HG03575 (cell line): ENCODE results near the gene CRX.
"Not testable (repeated sequence)": the region's sequence is repeated elsewhere in the genome, so short reads cannot be mapped to it uniquely, and the experiment has no call there.

ENCODE experiments used
- ATAC-seq: cut with Tn5 transposase; IDR thresholded peaks from one replicate; pipeline ENCODE4 v1.9.1; 2021; ENCODE audit not compliant: unreplicated experiment, insufficient number of reproducible peaks, low FRiP score; ENCODE audit errors: extremely low read depth

Gene CRX

DNA sequence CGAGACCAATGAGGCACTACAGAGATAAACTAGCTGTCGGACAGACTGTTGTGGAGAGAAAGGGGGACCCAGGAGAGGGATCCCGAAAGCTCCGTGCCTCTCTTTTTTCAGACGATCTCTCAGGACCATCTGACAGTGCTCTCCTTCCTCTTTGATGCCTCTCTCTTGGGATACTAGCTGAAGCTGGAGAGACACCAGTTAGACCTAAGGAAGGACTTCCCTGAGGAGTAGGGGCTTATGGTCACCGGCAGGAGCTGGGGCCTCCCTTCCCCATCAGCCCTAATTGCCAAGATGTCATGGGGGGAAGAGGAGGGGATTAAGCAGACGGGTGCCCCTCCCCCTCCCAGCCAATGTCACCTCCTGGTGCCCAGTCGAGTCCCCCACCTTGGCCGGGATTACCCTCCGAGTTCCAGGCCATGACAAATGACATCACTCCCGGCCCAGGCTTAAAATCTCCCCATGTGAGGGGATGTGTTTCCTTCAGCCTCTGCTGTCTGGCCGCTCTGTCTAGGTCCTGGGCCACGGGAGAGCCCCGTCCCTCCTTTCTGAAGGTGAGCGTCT lies at the start of gene CRX:
CRX (plus strand) TSS at position 478 of the 561 bp plus-strand sequence. CDS start 12,507 bp downstream, outside the sequence.
- no peak for ATAC-seq

- no peak for ATAC-seq
These were observed 45.2 kb upstream of the CRX start for GRCh38 chr19:47776568-47776967.

DNA sequence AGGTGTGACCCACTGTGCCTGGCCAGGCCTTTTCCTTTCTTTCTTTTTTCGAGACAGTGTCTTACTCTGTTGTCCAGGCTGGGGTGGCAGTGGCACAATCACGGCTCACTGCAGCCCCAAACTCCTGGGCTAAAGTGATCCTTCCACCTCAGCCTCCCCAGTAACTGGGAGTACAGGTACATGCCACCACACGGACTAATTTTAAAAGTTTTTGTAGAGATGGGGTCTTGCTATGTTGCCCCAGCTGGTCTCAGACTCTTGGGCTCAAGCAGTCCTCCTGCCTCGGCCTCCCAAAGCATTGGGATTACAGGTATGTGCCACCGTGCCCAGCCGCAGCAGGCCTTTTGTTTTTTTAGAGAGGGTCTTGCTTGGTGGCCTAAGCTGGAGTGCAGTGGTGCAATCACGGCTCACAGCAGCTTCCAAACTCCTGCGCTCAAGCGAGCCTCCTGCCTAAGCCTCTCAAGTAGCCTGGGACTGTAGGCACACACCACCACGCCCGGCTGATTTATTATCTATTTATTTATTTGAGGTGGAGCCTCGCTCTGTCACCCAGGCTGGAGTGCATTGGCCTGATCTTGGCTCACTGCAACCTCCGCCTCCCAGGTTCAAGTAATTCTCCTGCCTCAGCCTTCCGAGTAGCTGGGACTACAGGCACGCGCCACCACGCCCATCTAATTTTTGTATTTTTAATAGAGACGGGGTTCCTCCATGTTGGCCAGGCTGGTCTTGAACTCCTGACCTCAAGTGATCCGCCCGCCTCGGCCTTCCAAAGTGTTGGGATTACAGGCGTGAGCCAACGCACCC lies 44.3 kb upstream of the CRX start:
- not testable (repeated sequence) for ATAC-seq

- no peak for ATAC-seq
These were observed 43.4 kb upstream of the CRX start, which contains the start of gene SELENOW for GRCh38 chr19:47778049-47778953. Gene SELENOW, plus strand, starts transcription at chr19:47778703. Its CDS starts 83 bp downstream, at chr19:47778786.

- ATAC-seq, result no peak
These were observed 42.8 kb upstream of the CRX start for GRCh38 chr19:47778954-47779351.

- no peak for ATAC-seq
These were observed 42.1 kb upstream of the CRX start for GRCh38 chr19:47779524-47780214.

DNA sequence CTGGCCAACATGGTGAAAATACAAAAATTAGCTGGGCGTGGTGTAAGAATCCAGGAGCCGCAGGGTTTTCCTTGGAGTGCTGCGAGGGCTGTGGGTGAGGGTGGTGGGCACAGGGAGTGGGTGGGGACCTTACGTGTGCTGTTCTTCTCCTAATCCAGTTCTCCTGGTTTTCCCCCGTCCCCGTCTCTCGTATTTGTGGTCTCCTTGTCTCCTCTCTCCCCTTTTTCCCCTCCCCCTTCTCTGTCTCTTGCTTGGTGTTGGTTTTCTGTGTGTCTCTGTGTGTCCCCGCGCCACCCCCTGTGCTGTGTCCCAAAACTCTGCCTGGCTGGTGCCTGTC lies 41.6 kb upstream of the CRX start:
- no peak for ATAC-seq

GRCh38 chr19:47781590-47782262 lies 40.0 kb upstream of the CRX start:
- no peak for ATAC-seq

DNA sequence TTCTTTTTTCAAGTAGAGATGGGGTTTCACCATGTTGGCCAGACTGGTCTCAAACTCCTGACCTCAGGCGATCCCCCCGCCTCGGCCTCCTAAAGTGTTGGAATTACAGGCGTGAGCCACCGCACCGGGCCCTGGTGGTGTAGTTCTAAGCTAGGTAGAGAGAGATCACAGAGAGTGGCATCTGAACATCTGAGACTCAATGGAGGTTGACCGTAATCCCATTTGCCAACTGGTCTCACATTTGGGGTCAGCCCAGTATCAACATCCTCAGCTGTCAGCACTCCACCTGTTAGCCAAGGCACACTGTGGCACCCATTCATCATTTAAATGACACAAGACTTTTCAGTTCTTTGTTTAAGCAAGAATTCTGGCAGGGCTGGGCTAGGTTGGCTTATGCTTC lies 35.2 kb upstream of the CRX start:
- no peak for ATAC-seq

- not testable (repeated sequence) for ATAC-seq
These were observed 34.4 kb upstream of the CRX start for GRCh38 chr19:47787307-47787706.

- not testable (repeated sequence) for ATAC-seq
These were observed 31.9 kb upstream of the CRX start for GRCh38 chr19:47789811-47790210.

DNA sequence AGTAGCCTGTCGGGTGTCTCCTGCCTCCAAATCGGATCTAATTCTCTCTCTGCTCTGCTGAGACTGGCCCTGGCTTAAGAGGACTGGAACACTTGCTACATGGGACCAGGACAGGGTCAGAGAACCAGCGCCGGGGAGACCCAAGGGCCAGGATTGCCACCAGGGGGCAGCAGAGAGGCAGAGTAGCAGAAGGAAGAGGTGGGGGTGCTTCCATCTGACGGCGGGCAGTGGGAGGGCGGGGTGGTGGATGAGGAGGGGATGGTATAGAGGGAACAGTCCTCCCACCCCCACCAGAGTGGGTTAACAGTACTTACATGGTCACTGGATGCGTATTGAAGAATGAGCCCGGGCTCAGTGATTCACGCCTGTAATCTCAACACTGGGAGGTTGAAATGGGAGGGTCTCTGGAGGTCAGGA lies 31.3 kb upstream of the CRX start:
- no peak for ATAC-seq

DNA sequence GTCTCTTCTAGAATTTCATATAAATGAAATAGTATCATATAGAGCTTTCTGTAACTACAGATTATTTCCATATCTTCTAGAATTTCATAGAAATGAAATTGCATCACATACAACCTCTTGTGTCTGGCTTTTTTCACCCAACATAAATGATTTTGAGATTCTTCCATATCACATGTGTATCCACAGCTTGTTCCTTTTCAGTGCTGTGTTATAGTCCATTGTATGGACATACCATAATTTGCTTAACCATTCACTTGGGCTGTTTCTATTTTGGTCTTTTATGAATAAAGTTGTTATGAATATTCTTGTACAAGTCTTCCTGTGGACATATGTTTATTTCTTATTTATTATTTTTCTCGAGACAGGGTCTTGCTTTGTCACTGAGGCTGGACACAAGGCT lies 29.1 kb upstream of the CRX start:
- no peak for ATAC-seq

DNA sequence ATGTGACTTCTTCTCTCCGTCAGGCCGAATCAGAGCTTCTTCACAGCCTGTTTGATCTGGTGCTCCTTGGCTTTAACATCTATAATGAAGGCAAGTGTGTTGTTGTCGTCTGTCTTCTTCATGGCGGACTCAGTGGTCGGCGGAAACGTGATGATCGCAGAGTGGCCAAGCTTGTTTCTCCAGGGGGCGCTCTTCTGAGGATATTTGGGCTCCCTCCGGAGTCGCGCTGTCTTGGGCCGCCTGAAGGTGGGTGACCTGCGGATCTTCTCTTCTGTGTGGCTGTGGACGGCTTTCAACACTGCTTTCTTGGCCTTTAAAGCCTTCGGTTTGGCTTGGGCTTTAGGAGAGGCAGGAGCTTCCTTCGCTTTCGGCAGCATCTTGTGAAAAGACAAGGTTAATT lies 27.2 kb upstream of the CRX start:
- no peak for ATAC-seq

DNA sequence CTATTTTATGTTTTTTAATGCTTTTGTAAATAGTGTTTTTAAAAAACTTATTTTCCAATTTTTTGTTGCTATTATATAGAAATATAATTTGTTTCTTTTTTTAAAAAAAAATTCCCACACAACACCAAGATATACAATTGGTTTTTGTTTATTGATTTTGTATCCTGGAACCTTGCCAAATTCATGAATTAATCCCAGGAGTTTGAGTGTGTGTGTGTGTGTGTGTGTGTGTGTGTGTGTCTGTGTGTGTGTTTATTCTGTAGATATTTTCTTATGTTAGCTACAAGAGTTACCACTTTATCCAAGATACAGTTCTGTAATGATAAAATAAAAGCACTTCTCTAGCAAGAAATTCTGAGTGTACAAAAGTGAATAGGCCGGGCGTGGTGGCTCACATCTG lies 25.0 kb upstream of the CRX start:
- ATAC-seq, result no peak

DNA sequence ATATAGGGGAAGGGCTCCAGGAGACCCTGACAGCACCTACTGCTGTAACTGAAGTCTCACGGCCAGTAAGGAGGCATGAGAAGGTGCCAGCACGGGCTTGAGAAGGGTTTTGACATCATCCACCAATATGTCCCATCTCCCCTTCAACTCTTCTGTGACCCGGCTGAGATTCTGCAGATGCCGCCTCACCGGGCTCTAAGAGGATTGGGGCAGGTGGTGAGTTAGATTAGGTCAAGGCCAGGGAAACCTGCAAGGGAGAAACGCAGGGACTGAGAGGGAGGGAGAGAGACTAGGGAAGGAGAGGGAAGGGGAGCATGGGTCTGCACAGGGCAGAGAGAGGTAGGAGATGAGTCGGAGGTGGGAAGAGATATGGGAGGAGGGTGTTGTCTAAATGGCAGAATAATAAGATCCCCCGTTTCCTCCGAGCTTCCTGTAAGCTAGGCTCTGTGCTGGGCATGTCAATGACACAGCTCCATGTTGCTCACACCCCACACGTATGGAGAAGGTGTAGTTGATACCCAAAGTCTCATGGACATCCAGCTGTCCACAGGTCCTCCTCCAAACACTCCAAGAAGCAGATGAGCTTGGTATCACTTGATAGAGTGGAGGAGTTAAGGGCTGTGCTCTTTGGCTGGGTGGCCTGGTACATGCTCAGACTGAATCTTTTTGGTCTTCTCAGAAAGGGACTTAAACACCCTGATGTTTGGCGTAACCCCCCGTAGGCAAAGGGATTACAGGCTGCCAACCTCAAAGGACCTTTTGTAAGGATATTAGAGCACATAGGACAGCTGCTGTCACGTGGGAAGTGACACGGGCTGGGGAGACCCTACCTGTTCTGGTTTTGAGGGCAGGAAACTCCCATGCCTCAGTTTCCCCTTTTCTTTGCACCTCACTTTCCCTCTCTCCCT lies 23.5 kb upstream of the CRX start:
- ATAC-seq, result no peak

DNA sequence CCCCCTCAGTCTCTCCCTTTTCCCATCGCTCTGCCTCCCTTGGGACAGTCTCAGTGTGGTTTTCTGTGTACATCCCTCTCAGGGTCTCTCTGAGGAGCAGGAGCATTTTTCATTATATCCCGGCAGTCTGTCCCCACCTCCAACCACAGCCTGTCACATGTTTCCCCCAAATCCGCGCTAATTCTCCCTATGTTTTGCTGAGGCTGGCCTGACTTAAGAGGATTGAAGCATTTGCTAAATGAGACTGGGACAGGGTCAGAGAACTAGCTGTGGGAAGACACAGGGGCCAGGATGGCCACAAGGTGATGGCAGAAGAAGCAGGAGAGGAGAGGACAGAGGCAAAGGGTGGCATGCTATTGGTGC lies 22.9 kb upstream of the CRX start:
- no peak for ATAC-seq

GRCh38 chr19:47801270-47801669 lies 20.5 kb upstream of the CRX start:
- no peak for ATAC-seq
